HL-60/S4 treated with retinoic acid at 250 ng/mL for 4 days and 3 days (cell line): ENCODE results near the gene CTRB1.

ENCODE experiments used
- in situ Hi-C: fragments of 300-500 bp; cut with MboI; formaldehyde crosslinking; loops from 2 replicates; pipeline ENCODE4 v1.7.0; 2022; ENCODE audit warnings: low sequenced_read_pairs

CTRB1 gene

GRCh38 chr16:75203667-75204409 lies 14.9 kb upstream of the CTRB1 start:
- in situ Hi-C loops: loop anchor here (25.0 kb wide), 1 partner anchor 183 kb away; no protein-coding TSS in a partner anchor

- in situ Hi-C loops: loop anchor here (25.0 kb wide), 1 partner anchor 183 kb away; no protein-coding TSS in a partner anchor
Observed at GRCh38 chr16:75204410-75204758, 14.4 kb upstream of the CTRB1 start.

DNA sequence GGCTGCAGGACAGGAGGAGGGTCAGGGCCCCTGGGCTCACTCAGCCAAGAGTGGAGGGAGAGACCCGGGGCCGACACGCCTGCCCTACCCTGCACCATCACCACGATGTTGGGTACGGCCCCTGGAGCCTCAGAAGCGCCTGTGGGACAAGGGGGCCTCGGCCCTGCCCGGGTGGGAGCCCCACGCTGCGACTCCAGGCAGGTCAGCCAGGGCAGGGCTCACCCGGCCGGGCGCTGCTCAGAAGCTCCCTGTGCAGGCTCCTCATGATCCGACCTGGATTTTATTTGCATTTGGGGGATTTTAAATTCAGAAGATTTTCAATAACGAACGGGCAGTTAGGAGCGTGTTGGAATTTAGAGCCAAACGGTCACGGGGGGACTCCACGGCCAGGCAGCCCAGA lies 13.9 kb upstream of the CTRB1 start:
- in situ Hi-C loops: loop anchor here (25.0 kb wide), 1 partner anchor 182 kb away; no protein-coding TSS in a partner anchor

DNA sequence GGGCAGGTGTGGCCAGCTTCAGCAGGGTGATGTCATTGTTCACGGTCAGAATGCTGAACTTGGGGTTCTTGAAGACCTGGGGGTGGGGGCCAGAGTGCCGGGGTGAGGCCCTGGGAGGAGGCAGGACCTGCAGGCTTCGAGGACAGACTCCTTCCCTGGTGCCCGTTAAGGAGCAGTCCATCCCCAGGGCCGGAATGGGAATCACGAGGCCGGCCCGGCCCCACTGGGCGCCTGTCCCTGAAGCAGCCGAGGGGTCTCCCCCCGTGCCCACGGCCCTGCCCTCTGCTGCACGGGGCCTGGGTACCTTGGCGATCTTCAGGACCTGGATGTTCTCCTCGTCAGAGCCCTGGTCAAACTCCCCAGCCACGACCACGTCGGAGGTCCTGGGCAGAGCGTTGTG lies 13.3 kb upstream of the CTRB1 start:
- in situ Hi-C loops: loop anchor here (25.0 kb wide), 1 partner anchor 182 kb away; no protein-coding TSS in a partner anchor

GRCh38 chr16:75205961-75206748 lies 12.6 kb upstream of the CTRB1 start:
- in situ Hi-C loops: loop anchor here (25.0 kb wide), 1 partner anchor 181 kb away; no protein-coding TSS in a partner anchor

DNA sequence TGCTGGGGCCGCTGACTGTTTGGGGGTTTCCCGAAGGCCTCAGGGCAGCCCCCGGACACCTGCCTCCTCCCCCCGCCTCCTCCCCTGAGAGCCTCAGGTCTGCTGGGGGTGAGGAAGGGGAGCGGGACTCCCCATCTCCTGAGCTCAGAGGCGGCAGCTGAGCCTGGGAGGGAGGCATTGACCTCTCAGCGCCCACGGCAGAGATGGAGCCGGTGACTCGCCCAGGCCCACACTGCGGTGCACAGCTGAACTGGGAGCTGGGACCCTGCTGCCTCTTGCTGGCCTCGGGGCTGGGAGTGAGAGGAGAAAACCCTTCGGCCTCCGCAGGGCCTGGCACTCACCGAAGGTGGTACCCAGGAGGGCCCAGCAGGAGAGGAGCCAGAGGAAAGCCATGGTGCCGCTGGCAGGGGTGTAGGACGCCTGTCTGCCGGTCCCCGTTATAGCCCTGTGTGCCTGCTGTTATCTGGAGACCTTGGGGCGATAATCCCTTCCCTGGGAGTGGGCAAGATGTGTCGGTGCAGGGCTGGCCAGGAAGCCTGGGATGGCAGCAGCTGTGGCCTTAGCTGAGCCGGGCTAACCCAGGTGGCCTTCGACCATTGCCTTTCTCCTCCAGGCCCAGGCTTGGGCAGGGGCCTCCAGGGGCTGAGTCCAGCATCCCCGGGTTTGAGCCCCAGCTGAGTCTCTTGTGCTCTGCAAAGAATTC lies 11.9 kb upstream of the CTRB1 start, which contains the start of gene CTRB2:
CTRB2 (minus strand) TSS at position 413 of the 703 bp plus-strand sequence; CDS start at position 393, 20 bp downstream.
- in situ Hi-C loops: loop anchor here (25.0 kb wide), 1 partner anchor 180 kb away; no protein-coding TSS in a partner anchor

DNA sequence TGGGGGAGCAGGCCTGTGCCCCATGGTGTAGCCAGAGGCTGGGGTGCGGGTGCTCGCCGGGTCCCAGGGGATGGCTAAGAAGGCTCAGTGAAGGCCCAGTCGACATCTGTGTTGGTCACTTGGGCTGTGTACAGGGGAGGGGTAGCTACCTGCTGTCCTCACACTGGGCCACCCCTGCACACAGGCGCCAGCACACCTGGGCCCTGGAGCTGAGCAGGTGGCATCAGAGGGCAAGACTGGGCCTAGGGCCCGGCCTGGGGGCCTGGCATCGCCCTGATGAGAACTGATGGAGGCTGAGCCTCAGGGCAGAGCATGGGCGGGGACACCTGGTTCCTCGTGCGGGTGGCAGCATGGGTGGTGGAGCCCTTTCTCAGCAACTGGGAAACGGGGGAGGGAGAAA lies 11.0 kb upstream of the CTRB1 start:
- in situ Hi-C loops: loop anchor here (25.0 kb wide), 1 partner anchor 179 kb away; no protein-coding TSS in a partner anchor

DNA sequence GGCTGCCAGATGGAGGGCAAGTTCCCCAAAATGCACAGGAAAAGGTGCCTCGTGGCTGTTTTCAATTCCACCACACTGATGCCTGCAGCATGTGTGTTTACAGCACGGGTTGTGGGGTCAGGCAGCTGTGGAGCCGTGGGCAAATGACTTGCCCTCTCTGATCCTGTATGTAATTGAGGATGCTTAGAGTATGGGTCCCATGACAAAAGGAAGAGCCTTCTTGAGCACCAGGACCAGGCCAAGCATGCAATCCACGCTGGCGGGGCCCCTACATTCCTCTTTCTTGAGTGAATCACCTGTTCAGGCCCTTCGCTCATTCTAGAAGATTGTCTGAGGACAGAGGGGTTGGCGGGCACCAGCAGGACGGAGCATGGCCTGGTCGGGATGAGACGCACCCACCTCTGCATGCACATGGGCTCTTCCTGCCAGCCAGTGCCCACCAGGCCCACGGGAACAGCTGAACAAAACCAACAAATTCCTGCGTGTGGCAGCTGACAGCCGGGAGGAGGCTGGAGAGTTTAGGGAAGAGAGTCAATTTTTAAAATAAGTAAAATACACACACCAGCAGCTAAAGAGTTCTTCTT lies 10.5 kb upstream of the CTRB1 start:
- in situ Hi-C loops: loop anchor here (25.0 kb wide), 1 partner anchor 179 kb away; no protein-coding TSS in a partner anchor

GRCh38 chr16:75208861-75209505 lies 9.8 kb upstream of the CTRB1 start:
- in situ Hi-C loops: loop anchor here (25.0 kb wide), 1 partner anchor 178 kb away; no protein-coding TSS in a partner anchor

- in situ Hi-C loops: loop anchor here (25.0 kb wide), 1 partner anchor 178 kb away; no protein-coding TSS in a partner anchor
Observed at GRCh38 chr16:75209514-75209913, 9.3 kb upstream of the CTRB1 start.

GRCh38 chr16:75209944-75210343 lies 8.8 kb upstream of the CTRB1 start:
- in situ Hi-C loops: loop anchor here (25.0 kb wide), 1 partner anchor 177 kb away; no protein-coding TSS in a partner anchor

DNA sequence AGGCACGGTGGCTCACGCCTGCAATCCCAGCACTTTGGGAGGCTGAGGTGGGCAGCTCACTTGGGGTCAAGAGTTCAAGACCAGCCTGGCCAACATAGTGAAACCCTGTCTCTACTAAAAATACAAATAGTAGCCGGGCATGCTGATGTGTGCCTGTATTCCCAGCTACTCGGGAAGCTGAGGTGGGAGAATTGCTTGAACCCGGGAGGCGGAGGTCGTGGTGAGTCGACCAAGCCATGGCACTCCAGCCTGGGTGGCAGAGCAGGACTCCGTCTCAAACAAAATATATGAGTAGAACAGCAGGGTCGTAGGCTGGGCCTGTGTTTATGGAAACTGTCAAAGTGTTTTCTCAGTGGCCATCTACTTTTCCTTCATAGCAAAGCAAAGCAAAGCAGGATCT lies 7.5 kb upstream of the CTRB1 start:
- in situ Hi-C loops: loop anchor here (25.0 kb wide), 1 partner anchor 176 kb away; no protein-coding TSS in a partner anchor

GRCh38 chr16:75216127-75216526 lies 2.7 kb upstream of the CTRB1 start:
- in situ Hi-C loops: loop anchor here (25.0 kb wide), 1 partner anchor 171 kb away; no protein-coding TSS in a partner anchor

- in situ Hi-C loops: loop anchor here (25.0 kb wide), 1 partner anchor 171 kb away; no protein-coding TSS in a partner anchor
Observed at GRCh38 chr16:75216576-75216975, 2.2 kb upstream of the CTRB1 start.

DNA sequence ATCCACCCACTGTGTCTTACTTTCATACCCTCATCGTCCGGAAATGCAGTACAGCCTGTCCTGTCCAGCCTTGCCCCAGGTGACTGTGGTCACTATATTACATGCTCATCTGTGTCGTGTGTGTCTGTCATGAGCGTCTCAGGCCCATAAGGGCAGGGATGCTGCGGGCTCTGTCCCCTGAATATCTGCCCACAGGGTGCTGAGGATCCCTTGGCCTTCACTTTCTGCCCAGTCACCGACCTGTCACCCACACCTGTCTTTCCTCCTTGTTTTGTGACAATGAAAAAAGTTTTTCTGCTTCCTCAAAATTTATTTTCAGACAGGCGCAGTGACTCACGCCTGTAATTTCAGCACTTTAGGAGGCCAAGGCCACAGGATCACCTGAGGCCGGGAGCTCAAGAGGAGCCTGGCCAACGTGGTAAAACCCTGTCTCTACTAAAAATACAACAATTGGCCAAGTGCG lies 1.4 kb upstream of the CTRB1 start:
- in situ Hi-C loops: loop anchor here (25.0 kb wide), 1 partner anchor 170 kb away; no protein-coding TSS in a partner anchor

- in situ Hi-C loops: loop anchor here (25.0 kb wide), 1 partner anchor 168 kb away; no protein-coding TSS in a partner anchor
Observed at GRCh38 chr16:75219088-75219487, 300 bp downstream of the CTRB1 start.

DNA sequence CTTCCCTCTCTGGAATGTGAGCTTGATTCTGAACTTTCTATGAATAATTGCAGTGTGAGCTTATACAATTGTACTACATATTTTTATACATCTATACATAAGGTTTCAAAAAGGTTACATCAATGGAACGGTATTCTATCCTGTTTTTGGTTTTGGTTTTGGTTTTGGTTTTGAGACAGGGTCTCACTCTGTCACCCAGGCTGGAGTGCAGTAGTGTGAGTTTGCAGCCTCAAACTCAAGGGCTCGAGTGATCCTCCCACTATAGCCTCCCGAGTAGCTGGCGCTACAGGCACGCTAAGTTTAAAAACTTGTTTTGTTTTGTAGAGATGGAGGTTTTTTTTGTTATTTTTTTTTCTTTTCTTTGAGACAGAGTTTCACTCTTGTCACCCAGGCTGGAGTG lies 1.1 kb downstream of the CTRB1 start:
- in situ Hi-C loops: loop anchor here (25.0 kb wide), 1 partner anchor 167 kb away; no protein-coding TSS in a partner anchor

- in situ Hi-C loops: loop anchor here (25.0 kb wide), 1 partner anchor 165 kb away; no protein-coding TSS in a partner anchor
Observed at GRCh38 chr16:75222271-75222783, 3.5 kb downstream of the CTRB1 start.

DNA sequence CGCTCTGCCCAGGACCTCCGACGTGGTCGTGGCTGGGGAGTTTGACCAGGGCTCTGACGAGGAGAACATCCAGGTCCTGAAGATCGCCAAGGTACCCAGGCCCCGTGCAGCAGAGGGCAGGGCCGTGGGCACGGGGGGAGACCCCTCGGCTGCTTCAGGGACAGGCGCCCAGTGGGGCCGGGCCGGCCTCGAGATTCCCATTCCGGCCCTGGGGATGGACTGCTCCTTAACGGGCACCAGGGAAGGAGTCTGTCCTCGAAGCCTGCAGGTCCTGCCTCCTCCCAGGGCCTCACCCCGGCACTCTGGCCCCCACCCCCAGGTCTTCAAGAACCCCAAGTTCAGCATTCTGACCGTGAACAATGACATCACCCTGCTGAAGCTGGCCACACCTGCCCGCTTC lies 4.3 kb downstream of the CTRB1 start:
- in situ Hi-C loops: loop anchor here (25.0 kb wide), 1 partner anchor 164 kb away; no protein-coding TSS in a partner anchor
